Type B pancreatic cell (in vitro differentiated cells): Measurements from ENCODE around the gene EGFL6. TPM values are rescaled to one million over a fixed set of nuclear protein-coding genes. Genes with fewer than 3 reads are reported as not detected.
A peak's percentile ranks its signal among the peaks of the same experiment; 100 is the strongest.
"Not testable (repeated sequence)": the region's sequence is repeated elsewhere in the genome, so short reads cannot be mapped to it uniquely, and the experiment has no call there.

Experiments used
- DNase-seq: peaks from one replicate; pipeline ENCODE4 v3.0.0; 2021; ENCODE audit warnings: mixed read lengths; ENCODE audit not compliant: unreplicated experiment; ENCODE audit errors: extremely low spot score
- H3K27ac Mint-ChIP-seq: 2 replicates; pipeline ENCODE4 v1.8.0; 2021; ENCODE audit warnings: mild to moderate bottlenecking, mixed read lengths
- H3K27me3 Mint-ChIP-seq: 2 replicates; pipeline ENCODE4 v1.8.0; 2021; ENCODE audit warnings: mixed read lengths
- H3K36me3 Mint-ChIP-seq: 2 replicates; pipeline ENCODE4 v1.8.0; 2021; ENCODE audit warnings: mixed read lengths
- H3K4me1 Mint-ChIP-seq: one replicate; pipeline ENCODE4 v1.8.0; 2021; ENCODE audit warnings: mixed read lengths; ENCODE audit not compliant: unreplicated experiment
- H3K4me3 Mint-ChIP-seq: 2 replicates; pipeline ENCODE4 v1.8.0; 2021; ENCODE audit warnings: mild to moderate bottlenecking, mixed read lengths
- H3K9me3 Mint-ChIP-seq: 2 replicates; pipeline ENCODE4 v1.8.0; 2021; ENCODE audit warnings: mixed read lengths
- total RNA-seq: library from RNA; stranded (reverse); gene quantifications from 2 replicates; pipeline ENCODE4 v1.2.1, GENCODE V29; 2021; ENCODE audit warnings: low replicate concordance
- TF ChIP-seq, protein P1 (sequence below): fragments of 200-600 bp; sonication (generic); conservative IDR thresholded peaks from 2 replicates; pipeline ENCODE4 v1.5.0; 2021; ENCODE audit warnings: antibody characterized with exemption, mild to moderate bottlenecking

The EGFL6 gene
- total RNA-seq, 1 donor from 2014 or later, result 4.5 TPM

- H3K4me3 Mint-ChIP-seq, result no peak overlapping the region
- TF ChIP-seq, protein P1, sequence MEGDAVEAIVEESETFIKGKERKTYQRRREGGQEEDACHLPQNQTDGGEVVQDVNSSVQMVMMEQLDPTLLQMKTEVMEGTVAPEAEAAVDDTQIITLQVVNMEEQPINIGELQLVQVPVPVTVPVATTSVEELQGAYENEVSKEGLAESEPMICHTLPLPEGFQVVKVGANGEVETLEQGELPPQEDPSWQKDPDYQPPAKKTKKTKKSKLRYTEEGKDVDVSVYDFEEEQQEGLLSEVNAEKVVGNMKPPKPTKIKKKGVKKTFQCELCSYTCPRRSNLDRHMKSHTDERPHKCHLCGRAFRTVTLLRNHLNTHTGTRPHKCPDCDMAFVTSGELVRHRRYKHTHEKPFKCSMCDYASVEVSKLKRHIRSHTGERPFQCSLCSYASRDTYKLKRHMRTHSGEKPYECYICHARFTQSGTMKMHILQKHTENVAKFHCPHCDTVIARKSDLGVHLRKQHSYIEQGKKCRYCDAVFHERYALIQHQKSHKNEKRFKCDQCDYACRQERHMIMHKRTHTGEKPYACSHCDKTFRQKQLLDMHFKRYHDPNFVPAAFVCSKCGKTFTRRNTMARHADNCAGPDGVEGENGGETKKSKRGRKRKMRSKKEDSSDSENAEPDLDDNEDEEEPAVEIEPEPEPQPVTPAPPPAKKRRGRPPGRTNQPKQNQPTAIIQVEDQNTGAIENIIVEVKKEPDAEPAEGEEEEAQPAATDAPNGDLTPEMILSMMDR, result peak; percentile 73
- H3K4me1 Mint-ChIP-seq, result peaks cover 12% of the 10 kb centered on the region
- H3K27ac Mint-ChIP-seq, result no peak overlapping the region
- H3K36me3 Mint-ChIP-seq, result peaks cover 4% of the 10 kb centered on the region
- DNase-seq, result no peak
- peaks cover 8% of the 10 kb centered on the region for H3K9me3 Mint-ChIP-seq
- no peaks in the 10 kb centered on the region for H3K27me3 Mint-ChIP-seq
These were observed 76.8 kb downstream of the EGFL6 start for GRCh38 chrX:13646154-13646549.

GRCh38 chrX:13647709-13648212 lies 78.4 kb downstream of the EGFL6 start:
- Mint-ChIP-seq H3K27ac (peak overlapping the region; percentile 89), H3K4me1 (peaks cover 12% of the 10 kb centered on the region), H3K27me3 (no peaks in the 10 kb centered on the region), H3K9me3 (peaks cover 13% of the 10 kb centered on the region), H3K36me3 (peaks cover 4% of the 10 kb centered on the region), H3K4me3 (peak overlapping the region; percentile 57)
- DNase-seq, result no peak
- TF ChIP-seq, protein P1, result no peak

GRCh38 chrX:13648336-13648735 lies 78.9 kb downstream of the EGFL6 start:
- H3K27me3 Mint-ChIP-seq, DNase-seq, H3K36me3 Mint-ChIP-seq, H3K4me3 Mint-ChIP-seq: not testable (repeated sequence)
- Mint-ChIP-seq H3K4me1 (peaks cover 12% of the 10 kb centered on the region), H3K9me3 (peaks cover 13% of the 10 kb centered on the region), H3K27ac (peak overlapping the region; percentile 89)

GRCh38 chrX:13649838-13650237 lies 80.4 kb downstream of the EGFL6 start:
- DNase-seq, result no peak
- H3K4me1 Mint-ChIP-seq, result peaks cover 12% of the 10 kb centered on the region
- no peak overlapping the region for H3K4me3 Mint-ChIP-seq
- TF ChIP-seq, protein P1, result no peak
- H3K27me3 Mint-ChIP-seq, result no peaks in the 10 kb centered on the region
- peaks cover 13% of the 10 kb centered on the region for H3K9me3 Mint-ChIP-seq
- no peak overlapping the region for H3K27ac Mint-ChIP-seq
- peaks cover 4% of the 10 kb centered on the region for H3K36me3 Mint-ChIP-seq

DNA sequence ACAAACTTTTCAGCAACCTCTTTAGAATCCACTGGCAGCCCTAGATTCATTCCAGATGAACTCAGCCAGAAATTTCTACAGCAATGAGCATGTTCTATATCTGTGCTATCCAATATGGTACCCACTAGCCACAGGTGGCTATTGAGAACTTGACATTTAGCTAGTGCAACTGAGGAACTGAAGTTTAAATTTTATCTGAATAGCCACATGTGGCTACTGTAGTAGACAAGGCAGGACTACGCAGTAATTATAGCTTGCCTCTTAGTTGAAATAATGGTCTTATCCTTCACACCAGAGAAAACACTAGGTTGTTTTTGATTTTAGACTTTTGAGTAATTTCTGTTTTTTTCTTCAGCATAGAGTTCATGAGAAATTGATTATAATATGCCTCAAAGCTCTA lies 80.9 kb downstream of the EGFL6 start:
- peaks cover 13% of the 10 kb centered on the region for H3K9me3 Mint-ChIP-seq
- H3K27me3 Mint-ChIP-seq, result no peaks in the 10 kb centered on the region
- no peak for DNase-seq
- H3K4me3 Mint-ChIP-seq, result no peak overlapping the region
- peaks cover 12% of the 10 kb centered on the region for H3K4me1 Mint-ChIP-seq
- TF ChIP-seq, protein P1, result no peak
- no peak overlapping the region for H3K27ac Mint-ChIP-seq
- H3K36me3 Mint-ChIP-seq, result peaks cover 4% of the 10 kb centered on the region

DNA sequence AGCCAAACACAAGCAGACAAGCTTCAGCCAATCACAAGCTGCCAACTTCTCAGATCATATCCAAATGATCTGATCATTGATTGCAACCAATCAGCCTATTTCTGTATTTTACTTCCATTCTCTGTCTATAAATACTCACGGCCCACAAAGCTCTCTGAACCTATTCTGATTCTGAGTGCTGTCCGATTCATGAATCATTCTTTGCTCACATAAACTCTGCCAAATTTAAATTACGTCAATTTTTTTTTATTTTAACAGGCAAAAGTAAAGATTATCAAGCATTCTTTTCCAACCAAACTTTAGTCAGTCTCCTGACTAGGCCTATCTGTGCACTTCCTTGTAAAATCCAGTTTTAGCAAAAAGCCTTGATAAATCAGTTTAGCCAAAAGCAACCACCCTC lies 81.7 kb downstream of the EGFL6 start:
- Mint-ChIP-seq H3K36me3 (peaks cover 4% of the 10 kb centered on the region), H3K9me3 (peaks cover 13% of the 10 kb centered on the region), H3K4me1 (peaks cover 9% of the 10 kb centered on the region), H3K27ac (no peak overlapping the region), H3K27me3 (no peaks in the 10 kb centered on the region), H3K4me3 (no peak overlapping the region)
- TF ChIP-seq, protein P1, result no peak
- DNase-seq, result no peak
